HEK293 (cell line): ENCODE results near the gene HOXB7.

Experiments
- CTCF ChIA-PET: fragments of 350-600 bp; formaldehyde crosslinking; extraction: SDS; loops from one replicate; lab custom pipeline; 2021; ENCODE audit warnings: antibody characterized with exemption; lab: Yijun Ruan, JAX
- POLR2A ChIA-PET: fragments of 300-600 bp; formaldehyde crosslinking; extraction: SDS; loops from one replicate; lab custom pipeline; 2020; ENCODE audit warnings: antibody characterized with exemption, inconsistent platforms; lab: Yijun Ruan, JAX
- H3K27ac ChIP-seq: fragments of 200-500 bp; sonication (Bioruptor generic); 2 replicates; pipeline ENCODE4 v1.5.1; 2014; ENCODE audit warnings: low read depth, low read length, control low read depth, inconsistent platforms; ENCODE audit errors: extremely low read depth
- H3K36me3 ChIP-seq, 2 experiments: fragments of 200-500 bp in 1 of 2; sonication (Bioruptor generic) in 1 of 2; 1 replicate in 1 of 2; 2 replicates in 1 of 2; pipeline ENCODE4 v1.5.1; 2014 to 2017; ENCODE audit warnings: inconsistent platforms in 2 of 2, low read length in 2 of 2; ENCODE audit not compliant: control insufficient read depth in 2 of 2, insufficient read depth in 1 of 2
- H3K4me1 ChIP-seq: fragments of 200-500 bp; sonication (Bioruptor generic); 2 replicates; pipeline ENCODE4 v1.5.1; 2014; ENCODE audit warnings: mild to moderate bottlenecking, low read length, inconsistent platforms; ENCODE audit not compliant: control insufficient read depth, insufficient read depth
- H3K4me3 ChIP-seq: 2 replicates; pipeline ENCODE4 v1.5.1; 2011; ENCODE audit warnings: low read depth, mild to moderate bottlenecking, control low read depth, low read length, moderate library complexity
- H3K9me3 ChIP-seq: fragments of 200-500 bp; sonication (Bioruptor generic); 2 replicates; pipeline ENCODE4 v1.5.1; 2014; ENCODE audit warnings: low read depth, low read length, inconsistent platforms; ENCODE audit not compliant: control insufficient read depth, insufficient read depth
- BCL11A ChIP-seq: fragments of 450-650 bp; formaldehyde crosslinking; IDR thresholded peaks from 2 replicates; pipeline ENCODE4 v1.5.1; 2016; ENCODE audit warnings: low read depth, missing biosample characterization, missing genetic modification characterization
- GLI4 ChIP-seq: fragments of 450-650 bp; formaldehyde crosslinking; IDR thresholded peaks from 2 replicates; pipeline ENCODE4 v1.5.1; 2016; ENCODE audit warnings: missing biosample characterization, missing genetic modification characterization
- IKZF3 ChIP-seq: fragments of 450-650 bp; IDR thresholded peaks from 2 replicates; pipeline ENCODE4 v1.5.0; 2018; ENCODE audit warnings: missing biosample characterization, mild to moderate bottlenecking, missing genetic modification characterization, moderate library complexity
- KLF10 ChIP-seq: fragments of 450-650 bp; IDR thresholded peaks from 2 replicates; pipeline ENCODE4 v1.5.1; 2018; ENCODE audit warnings: missing biosample characterization, mild to moderate bottlenecking, missing genetic modification characterization
- KLF9 ChIP-seq: fragments of 450-650 bp; formaldehyde crosslinking; IDR thresholded peaks from 2 replicates; pipeline ENCODE4 v1.5.1; 2016; ENCODE audit warnings: missing biosample characterization, missing genetic modification characterization, low read depth
- TRIM28 ChIP-seq: IDR thresholded peaks from 2 replicates; pipeline ENCODE4 v1.6.1; 2011; ENCODE audit warnings: low read length, control low read depth, borderline replicate concordance
- ZBTB17 ChIP-seq: fragments of 450-650 bp; formaldehyde crosslinking; IDR thresholded peaks from 2 replicates; pipeline ENCODE4 v1.5.1; 2016; ENCODE audit warnings: missing biosample characterization, missing genetic modification characterization
- ZBTB48 ChIP-seq: fragments of 450-650 bp; formaldehyde crosslinking; IDR thresholded peaks from 2 replicates; pipeline ENCODE4 v1.5.1; 2016; ENCODE audit warnings: missing biosample characterization, missing genetic modification characterization
- ZNF292 ChIP-seq: fragments of 450-650 bp; formaldehyde crosslinking; IDR thresholded peaks from 2 replicates; pipeline ENCODE4 v1.5.1; 2016; ENCODE audit warnings: low read depth, missing biosample characterization, missing genetic modification characterization, borderline replicate concordance
- ZNF311 ChIP-seq: fragments of 450-650 bp; formaldehyde crosslinking; IDR thresholded peaks from 2 replicates; pipeline ENCODE4 v1.5.1; 2017; ENCODE audit warnings: missing biosample characterization, missing genetic modification characterization, borderline replicate concordance
- ZNF391 ChIP-seq: fragments of 450-650 bp; formaldehyde crosslinking; IDR thresholded peaks from 2 replicates; pipeline ENCODE4 v1.5.1; 2016; ENCODE audit warnings: low read depth, missing biosample characterization, missing genetic modification characterization, borderline replicate concordance
- ZNF521 ChIP-seq: fragments of 450-650 bp; formaldehyde crosslinking; IDR thresholded peaks from 2 replicates; pipeline ENCODE4 v1.5.1; 2017; ENCODE audit warnings: missing biosample characterization, mild to moderate bottlenecking, missing genetic modification characterization
- ZNF544 ChIP-seq: fragments of 450-650 bp; formaldehyde crosslinking; IDR thresholded peaks from 2 replicates; pipeline ENCODE4 v1.5.0; 2017; ENCODE audit warnings: missing biosample characterization, missing genetic modification characterization
- ZNF555 ChIP-seq: fragments of 450-650 bp; formaldehyde crosslinking; conservative IDR thresholded peaks from 2 replicates; pipeline ENCODE4 v1.5.1; 2017; ENCODE audit warnings: missing biosample characterization, mild to moderate bottlenecking, missing genetic modification characterization, inconsistent platforms
- ZNF558 ChIP-seq: fragments of 450-650 bp; formaldehyde crosslinking; IDR thresholded peaks from 2 replicates; pipeline ENCODE4 v1.5.1; 2016; ENCODE audit warnings: missing biosample characterization, missing genetic modification characterization
- ZNF596 ChIP-seq: fragments of 450-650 bp; IDR thresholded peaks from 2 replicates; pipeline ENCODE4 v1.5.0; 2018; ENCODE audit warnings: missing biosample characterization, mild to moderate bottlenecking, missing genetic modification characterization, moderate library complexity
- ZNF623 ChIP-seq: fragments of 450-650 bp; formaldehyde crosslinking; IDR thresholded peaks from 2 replicates; pipeline ENCODE4 v1.5.1; 2016; ENCODE audit warnings: missing biosample characterization, missing genetic modification characterization
- ZNF626 ChIP-seq: fragments of 450-650 bp; sonication (Bioruptor Pico); formaldehyde crosslinking; IDR thresholded peaks from 2 replicates; pipeline ENCODE4 v1.5.1; 2018; ENCODE audit warnings: missing biosample characterization, missing genetic modification characterization, inconsistent platforms
- ZNF660 ChIP-seq: fragments of 450-650 bp; IDR thresholded peaks from 2 replicates; pipeline ENCODE4 v1.5.1; 2018; ENCODE audit warnings: missing biosample characterization, mild to moderate bottlenecking, missing genetic modification characterization
- ZNF677 ChIP-seq: fragments of 450-650 bp; IDR thresholded peaks from 2 replicates; pipeline ENCODE4 v1.5.0; 2018; ENCODE audit warnings: missing biosample characterization, mild to moderate bottlenecking, missing genetic modification characterization, moderate library complexity
- ZSCAN18 ChIP-seq: fragments of 450-650 bp; formaldehyde crosslinking; IDR thresholded peaks from 2 replicates; pipeline ENCODE4 v1.5.1; 2016; ENCODE audit warnings: missing biosample characterization, missing genetic modification characterization
- ZSCAN30 ChIP-seq: fragments of 450-650 bp; IDR thresholded peaks from 2 replicates; pipeline ENCODE4 v1.5.1; 2018; ENCODE audit warnings: missing biosample characterization, mild to moderate bottlenecking, missing genetic modification characterization, moderate library complexity
- TF ChIP-seq, protein P1 (sequence below): fragments of 450-650 bp; formaldehyde crosslinking; IDR thresholded peaks from 2 replicates; pipeline ENCODE4 v1.5.1; 2016; ENCODE audit warnings: missing biosample characterization, missing genetic modification characterization
- TF ChIP-seq, protein P2 (sequence below): fragments of 450-650 bp; formaldehyde crosslinking; IDR thresholded peaks from 2 replicates; pipeline ENCODE4 v1.5.1; 2016; ENCODE audit warnings: missing biosample characterization, missing genetic modification characterization, low read depth
- TF ChIP-seq, protein P3 (sequence below): fragments of 450-650 bp; formaldehyde crosslinking; IDR thresholded peaks from 2 replicates; pipeline ENCODE4 v1.5.1; 2016; ENCODE audit warnings: missing biosample characterization, missing genetic modification characterization

The HOXB7 gene

DNA sequence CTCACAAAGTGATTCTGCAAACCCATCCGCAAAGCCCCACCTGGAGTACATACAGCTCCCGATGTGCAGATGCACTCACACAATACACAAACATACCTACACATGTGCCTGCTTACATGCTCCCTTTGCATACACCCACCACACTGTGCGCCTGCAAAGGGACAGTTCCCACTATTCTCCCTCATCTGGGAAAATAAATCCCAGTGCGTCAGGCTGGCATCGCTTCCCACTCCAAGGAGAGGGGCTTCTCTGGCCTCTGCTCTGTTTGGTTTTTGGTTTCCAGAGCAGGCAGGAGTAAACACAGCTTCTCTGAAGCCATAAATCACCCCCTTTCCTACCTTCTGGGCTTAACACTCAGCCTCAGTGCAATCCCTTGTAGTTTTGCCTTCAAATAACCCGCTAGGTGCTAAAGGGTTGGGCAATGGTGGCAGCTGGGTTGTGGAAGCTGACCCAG, 47.4 kb downstream of the HOXB7 start (continued):
- TF ChIP-seq ZNF596 (tag by site-specific recombination): no peak
- TF ChIP-seq ZBTB17 (tag by site-specific recombination): 0 out of 2 replicates have a peak, but pooled peaks have one; percentile 20
- no peak for TF ChIP-seq BCL11A
- no peak for TF ChIP-seq ZNF544
- TF ChIP-seq ZBTB48 (tag by site-specific recombination): 0 out of 2 replicates have a peak, but pooled peaks have one; percentile 28

DNA sequence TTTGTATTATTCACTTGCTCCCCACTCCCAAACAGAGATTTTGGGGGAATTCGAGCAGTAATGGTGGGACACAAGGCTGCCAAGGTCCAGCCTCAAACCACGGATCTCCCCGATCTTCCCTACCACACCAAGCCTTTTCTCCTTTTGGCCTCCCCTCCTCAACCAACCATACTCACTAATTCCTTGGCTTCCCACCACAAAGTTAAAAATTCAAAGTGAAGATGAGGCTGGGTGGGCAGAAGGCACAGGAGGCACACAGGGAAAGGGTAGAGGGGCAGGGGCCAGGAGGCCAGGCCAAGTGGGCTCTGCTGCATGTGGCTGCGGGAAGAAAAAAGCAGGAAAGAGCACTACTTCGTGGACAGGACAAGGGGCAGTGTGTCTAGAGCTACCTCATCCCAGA, 47.9 kb downstream of the HOXB7 start:
- Histone ChIP-seq H3K4me3 (no peak overlapping the region), H3K4me1 (peaks cover 88% of the 10 kb centered on the region), H3K27ac (peak overlapping the region; percentile 76), H3K36me3 (peaks cover 13 to 65% of the 10 kb centered on the region in 2 experiments), H3K9me3 (no peaks in the 10 kb centered on the region)
- ChIA-PET POLR2A (interaction anchor here (1.0 kb wide), 1 partner anchor 15 kb away, joined by 5 read pairs; no protein-coding TSS in a partner anchor), CTCF (interaction anchor here (0.9 to 1.3 kb wide), 3 partner anchors 12 to 25 kb away, joined by 3 to 5 read pairs (median 4); no protein-coding TSS in a partner anchor)
- TF ChIP-seq, protein P1, sequence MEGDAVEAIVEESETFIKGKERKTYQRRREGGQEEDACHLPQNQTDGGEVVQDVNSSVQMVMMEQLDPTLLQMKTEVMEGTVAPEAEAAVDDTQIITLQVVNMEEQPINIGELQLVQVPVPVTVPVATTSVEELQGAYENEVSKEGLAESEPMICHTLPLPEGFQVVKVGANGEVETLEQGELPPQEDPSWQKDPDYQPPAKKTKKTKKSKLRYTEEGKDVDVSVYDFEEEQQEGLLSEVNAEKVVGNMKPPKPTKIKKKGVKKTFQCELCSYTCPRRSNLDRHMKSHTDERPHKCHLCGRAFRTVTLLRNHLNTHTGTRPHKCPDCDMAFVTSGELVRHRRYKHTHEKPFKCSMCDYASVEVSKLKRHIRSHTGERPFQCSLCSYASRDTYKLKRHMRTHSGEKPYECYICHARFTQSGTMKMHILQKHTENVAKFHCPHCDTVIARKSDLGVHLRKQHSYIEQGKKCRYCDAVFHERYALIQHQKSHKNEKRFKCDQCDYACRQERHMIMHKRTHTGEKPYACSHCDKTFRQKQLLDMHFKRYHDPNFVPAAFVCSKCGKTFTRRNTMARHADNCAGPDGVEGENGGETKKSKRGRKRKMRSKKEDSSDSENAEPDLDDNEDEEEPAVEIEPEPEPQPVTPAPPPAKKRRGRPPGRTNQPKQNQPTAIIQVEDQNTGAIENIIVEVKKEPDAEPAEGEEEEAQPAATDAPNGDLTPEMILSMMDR: 0 out of 2 replicates have a peak, but pooled peaks have one; percentile 7
- TF ChIP-seq, protein P2, sequence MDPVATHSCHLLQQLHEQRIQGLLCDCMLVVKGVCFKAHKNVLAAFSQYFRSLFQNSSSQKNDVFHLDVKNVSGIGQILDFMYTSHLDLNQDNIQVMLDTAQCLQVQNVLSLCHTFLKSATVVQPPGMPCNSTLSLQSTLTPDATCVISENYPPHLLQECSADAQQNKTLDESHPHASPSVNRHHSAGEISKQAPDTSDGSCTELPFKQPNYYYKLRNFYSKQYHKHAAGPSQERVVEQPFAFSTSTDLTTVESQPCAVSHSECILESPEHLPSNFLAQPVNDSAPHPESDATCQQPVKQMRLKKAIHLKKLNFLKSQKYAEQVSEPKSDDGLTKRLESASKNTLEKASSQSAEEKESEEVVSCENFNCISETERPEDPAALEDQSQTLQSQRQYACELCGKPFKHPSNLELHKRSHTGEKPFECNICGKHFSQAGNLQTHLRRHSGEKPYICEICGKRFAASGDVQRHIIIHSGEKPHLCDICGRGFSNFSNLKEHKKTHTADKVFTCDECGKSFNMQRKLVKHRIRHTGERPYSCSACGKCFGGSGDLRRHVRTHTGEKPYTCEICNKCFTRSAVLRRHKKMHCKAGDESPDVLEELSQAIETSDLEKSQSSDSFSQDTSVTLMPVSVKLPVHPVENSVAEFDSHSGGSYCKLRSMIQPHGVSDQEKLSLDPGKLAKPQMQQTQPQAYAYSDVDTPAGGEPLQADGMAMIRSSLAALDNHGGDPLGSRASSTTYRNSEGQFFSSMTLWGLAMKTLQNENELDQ: no peak

DNA sequence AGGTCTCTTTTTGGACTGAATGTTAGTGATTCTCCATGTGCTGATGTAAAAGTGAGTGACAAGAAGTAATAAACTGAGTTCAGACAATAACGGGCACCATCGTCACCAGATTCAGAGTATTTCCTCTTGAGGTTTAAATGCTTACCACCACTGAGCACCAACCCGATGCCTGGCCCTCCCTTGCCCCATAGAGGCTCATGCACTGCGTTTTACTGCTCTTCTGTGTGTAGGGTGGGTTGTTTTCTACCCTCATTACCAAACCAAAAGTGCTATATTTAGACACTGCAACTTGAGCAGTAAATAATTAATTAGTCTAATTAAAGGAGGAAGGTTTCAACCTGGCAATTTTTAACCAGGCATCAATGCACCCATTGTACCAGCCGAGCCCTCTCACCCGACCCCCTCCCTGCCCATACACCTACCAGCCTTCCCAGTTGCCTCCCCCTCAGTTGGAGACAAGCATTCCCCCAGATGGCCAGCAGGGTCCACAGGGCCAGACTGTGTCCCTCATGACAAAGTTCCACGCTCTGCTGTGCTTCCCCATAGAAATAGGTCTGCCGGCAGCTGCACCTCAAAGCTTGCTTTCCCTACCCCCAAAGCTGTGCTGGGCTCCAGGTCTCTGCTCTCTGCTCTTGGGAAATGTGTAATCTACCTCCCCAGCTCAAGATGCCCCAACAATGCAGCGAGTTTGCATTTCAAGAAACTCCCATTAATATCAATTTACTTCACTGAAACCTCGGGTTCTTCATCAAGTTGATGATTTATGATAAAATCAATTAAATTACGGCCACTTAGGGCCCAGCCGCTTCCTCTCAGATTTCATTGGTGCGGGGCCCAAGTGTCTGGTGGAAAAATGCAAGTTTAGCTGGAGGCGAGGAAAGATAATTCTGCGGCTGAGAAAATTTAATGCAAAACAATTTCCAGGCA, 48.7 kb downstream of the HOXB7 start:
- no peak overlapping the region for H3K4me3 ChIP-seq
- no peaks in the 10 kb centered on the region for H3K9me3 ChIP-seq
- peak overlapping the region; percentile 76 for H3K27ac ChIP-seq
- peaks cover 88% of the 10 kb centered on the region for H3K4me1 ChIP-seq
- ChIA-PET CTCF (interaction anchor here (0.8 to 1.8 kb wide), 6 partner anchors 11 to 71 kb away, joined by 3 to 5 read pairs (median 4); no protein-coding TSS in a partner anchor), POLR2A (interaction anchor here (1.0 kb wide), 1 partner anchor 15 kb away, joined by 5 read pairs; no protein-coding TSS in a partner anchor)
- peaks cover 13 to 66% of the 10 kb centered on the region in 2 experiments for H3K36me3 ChIP-seq
- TF ChIP-seq ZNF391 (tag by site-specific recombination) (no peak; the same call in 1 of the 2 replicates), TRIM28 (no peak), ZNF292 (no peak), ZNF311 (tag by site-specific recombination) (no peak), KLF10 (tag by site-specific recombination) (peak; percentile 78), ZNF555 (tag by site-specific recombination) (no peak), KLF9 (tag by site-specific recombination) (no peak), ZSCAN30 (tag by site-specific recombination) (peak; percentile 72; the same call in 1 of the 2 replicates), ZNF626 (tag by site-specific recombination) (no peak), ZNF558 (tag by site-specific recombination) (0 out of 2 replicates have a peak, but pooled peaks have one; percentile 47), ZNF521 (tag by site-specific recombination) (no peak), IKZF3 (peak; percentile 67; the same call in 1 of the 2 replicates), ZNF544 (no peak), ZNF677 (tag by site-specific recombination) (no peak), ZNF660 (tag by site-specific recombination) (no peak), ZNF623 (tag by site-specific recombination) (no peak), ZSCAN18 (no peak), GLI4 (tag by site-specific recombination) (no peak)
- TF ChIP-seq, protein P3, sequence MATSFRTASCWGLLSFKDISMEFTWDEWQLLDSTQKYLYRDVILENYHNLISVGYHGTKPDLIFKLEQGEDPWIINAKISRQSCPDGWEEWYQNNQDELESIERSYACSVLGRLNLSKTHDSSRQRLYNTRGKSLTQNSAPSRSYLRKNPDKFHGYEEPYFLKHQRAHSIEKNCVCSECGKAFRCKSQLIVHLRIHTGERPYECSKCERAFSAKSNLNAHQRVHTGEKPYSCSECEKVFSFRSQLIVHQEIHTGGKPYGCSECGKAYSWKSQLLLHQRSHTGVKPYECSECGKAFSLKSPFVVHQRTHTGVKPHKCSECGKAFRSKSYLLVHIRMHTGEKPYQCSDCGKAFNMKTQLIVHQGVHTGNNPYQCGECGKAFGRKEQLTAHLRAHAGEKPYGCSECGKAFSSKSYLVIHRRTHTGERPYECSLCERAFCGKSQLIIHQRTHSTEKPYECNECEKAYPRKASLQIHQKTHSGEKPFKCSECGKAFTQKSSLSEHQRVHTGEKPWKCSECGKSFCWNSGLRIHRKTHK (tag by site-specific recombination): no peak
